Endothelial cell of umbilical vein (primary cell): ENCODE data around the gene CPNE7.

Experiments
- EZH2 ChIP-seq: IDR thresholded peaks from 2 replicates; pipeline ENCODE4 v1.6.1; 2012; ENCODE audit warnings: borderline replicate concordance, low read depth, mild to moderate bottlenecking, moderate library complexity, low read length, inconsistent platforms; ENCODE audit not compliant: severe bottlenecking
- GATA2 ChIP-seq: IDR thresholded peaks from 2 replicates; pipeline ENCODE4 v1.7.0; 2011; ENCODE audit warnings: low read depth, mild to moderate bottlenecking, moderate library complexity, mixed read lengths, low read length; ENCODE audit not compliant: insufficient read length, insufficient read depth
- JUN ChIP-seq: IDR thresholded peaks from 2 replicates; pipeline ENCODE4 v1.6.1; 2011; ENCODE audit warnings: borderline replicate concordance, low read depth; ENCODE audit not compliant: insufficient read length, insufficient read depth
- POLR2A ChIP-seq: IDR thresholded peaks from 2 replicates; pipeline ENCODE4 v1.6.1; 2012; ENCODE audit warnings: low read depth, mild to moderate bottlenecking, control low read depth, low read length
- POLR2AphosphoS5 ChIP-seq: IDR thresholded peaks from 2 replicates; pipeline ENCODE4 v1.6.1; 2012; ENCODE audit warnings: low read depth, mild to moderate bottlenecking, control low read depth, low read length, moderate library complexity; ENCODE audit not compliant: insufficient read depth
- TF ChIP-seq, protein P1 (sequence below), 2 donors: IDR thresholded peaks; 1 replicate in 1 of 2; 2 replicates in 1 of 2; pipeline ENCODE4 v1.5.1; 2011; ENCODE audit warnings: low read length in 2 of 2, mild to moderate bottlenecking in 2 of 2, moderate library complexity in 2 of 2, control low read depth in 1 of 2, inconsistent platforms in 1 of 2, low read depth in 1 of 2; ENCODE audit not compliant: insufficient read depth in 1 of 2; ENCODE audit errors: extremely low read depth in 1 of 2
- TF ChIP-seq, protein P2 (sequence below): IDR thresholded peaks from 2 replicates; pipeline ENCODE4 v1.6.1; 2011; ENCODE audit not compliant: insufficient read depth, insufficient read length

DNA sequence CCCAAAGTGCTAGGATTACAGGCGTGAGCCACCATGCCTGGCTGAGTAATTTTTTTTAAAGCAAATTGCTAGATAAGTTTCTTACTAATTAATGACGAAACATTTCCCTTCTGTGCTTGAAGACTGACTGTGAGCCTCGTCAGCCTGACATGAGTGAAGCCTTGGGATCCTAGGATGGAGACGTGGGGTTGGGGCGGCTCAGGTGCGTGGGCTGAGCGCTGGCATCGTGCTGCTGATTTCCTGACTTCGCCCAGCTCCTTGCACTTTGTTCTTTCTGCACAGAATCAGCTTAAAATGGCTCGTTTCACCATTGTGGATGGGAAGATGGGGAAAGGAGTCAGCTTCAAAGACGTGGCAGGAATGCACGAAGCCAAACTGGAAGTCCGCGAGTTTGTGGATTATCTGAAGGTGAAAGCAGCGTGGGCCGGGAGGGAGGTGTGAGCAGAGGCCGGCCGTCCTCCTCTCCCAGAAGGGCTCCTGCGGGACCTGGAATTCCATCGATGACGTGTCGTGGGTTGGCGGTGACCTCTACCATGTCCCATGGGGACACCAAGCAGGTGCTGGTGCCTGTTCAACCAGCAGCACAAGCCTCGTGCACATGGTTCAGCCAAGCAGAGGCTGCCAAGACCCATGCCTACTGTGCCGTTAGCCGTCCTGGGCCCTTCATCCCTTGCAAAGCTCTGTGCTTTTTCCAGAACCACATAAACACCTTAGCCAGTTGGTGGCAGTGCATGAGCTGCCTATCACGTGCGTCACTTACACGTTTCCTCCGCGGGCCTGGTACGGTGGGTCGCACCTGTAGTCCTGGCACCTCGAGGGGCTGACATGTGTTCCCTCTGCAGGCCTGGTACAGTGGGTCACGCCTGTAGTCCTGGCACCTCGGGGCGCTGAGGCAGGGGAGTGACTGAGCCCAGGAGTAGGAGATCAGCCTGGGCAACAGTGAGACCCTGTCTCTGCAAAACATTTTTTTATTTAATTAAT lies 44.9 kb upstream of the CPNE7 start:
- TF ChIP-seq POLR2A (no peak), EZH2 (no peak), POLR2AphosphoS5 (no peak), JUN (no peak), GATA2 (no peak)
- TF ChIP-seq, protein P1, sequence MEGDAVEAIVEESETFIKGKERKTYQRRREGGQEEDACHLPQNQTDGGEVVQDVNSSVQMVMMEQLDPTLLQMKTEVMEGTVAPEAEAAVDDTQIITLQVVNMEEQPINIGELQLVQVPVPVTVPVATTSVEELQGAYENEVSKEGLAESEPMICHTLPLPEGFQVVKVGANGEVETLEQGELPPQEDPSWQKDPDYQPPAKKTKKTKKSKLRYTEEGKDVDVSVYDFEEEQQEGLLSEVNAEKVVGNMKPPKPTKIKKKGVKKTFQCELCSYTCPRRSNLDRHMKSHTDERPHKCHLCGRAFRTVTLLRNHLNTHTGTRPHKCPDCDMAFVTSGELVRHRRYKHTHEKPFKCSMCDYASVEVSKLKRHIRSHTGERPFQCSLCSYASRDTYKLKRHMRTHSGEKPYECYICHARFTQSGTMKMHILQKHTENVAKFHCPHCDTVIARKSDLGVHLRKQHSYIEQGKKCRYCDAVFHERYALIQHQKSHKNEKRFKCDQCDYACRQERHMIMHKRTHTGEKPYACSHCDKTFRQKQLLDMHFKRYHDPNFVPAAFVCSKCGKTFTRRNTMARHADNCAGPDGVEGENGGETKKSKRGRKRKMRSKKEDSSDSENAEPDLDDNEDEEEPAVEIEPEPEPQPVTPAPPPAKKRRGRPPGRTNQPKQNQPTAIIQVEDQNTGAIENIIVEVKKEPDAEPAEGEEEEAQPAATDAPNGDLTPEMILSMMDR (IDR thresholded peaks at IDR 0.05; ENCODE audit: extremely low read depth in 1 of 2, insufficient read depth in 1 of 2, low read depth in 1 of 2, low read length in 2 of 2), result no peak
- TF ChIP-seq, protein P2, sequence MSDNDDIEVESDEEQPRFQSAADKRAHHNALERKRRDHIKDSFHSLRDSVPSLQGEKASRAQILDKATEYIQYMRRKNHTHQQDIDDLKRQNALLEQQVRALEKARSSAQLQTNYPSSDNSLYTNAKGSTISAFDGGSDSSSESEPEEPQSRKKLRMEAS, result no peak
